GM19240 (cell line): ENCODE data around the gene PDE1A.

Source experiments
- DNase-seq: peaks from one replicate; pipeline ENCODE4 v3.0.0; 2011; ENCODE audit warnings: low spot score; ENCODE audit not compliant: insufficient read length

PDE1A gene

DNA sequence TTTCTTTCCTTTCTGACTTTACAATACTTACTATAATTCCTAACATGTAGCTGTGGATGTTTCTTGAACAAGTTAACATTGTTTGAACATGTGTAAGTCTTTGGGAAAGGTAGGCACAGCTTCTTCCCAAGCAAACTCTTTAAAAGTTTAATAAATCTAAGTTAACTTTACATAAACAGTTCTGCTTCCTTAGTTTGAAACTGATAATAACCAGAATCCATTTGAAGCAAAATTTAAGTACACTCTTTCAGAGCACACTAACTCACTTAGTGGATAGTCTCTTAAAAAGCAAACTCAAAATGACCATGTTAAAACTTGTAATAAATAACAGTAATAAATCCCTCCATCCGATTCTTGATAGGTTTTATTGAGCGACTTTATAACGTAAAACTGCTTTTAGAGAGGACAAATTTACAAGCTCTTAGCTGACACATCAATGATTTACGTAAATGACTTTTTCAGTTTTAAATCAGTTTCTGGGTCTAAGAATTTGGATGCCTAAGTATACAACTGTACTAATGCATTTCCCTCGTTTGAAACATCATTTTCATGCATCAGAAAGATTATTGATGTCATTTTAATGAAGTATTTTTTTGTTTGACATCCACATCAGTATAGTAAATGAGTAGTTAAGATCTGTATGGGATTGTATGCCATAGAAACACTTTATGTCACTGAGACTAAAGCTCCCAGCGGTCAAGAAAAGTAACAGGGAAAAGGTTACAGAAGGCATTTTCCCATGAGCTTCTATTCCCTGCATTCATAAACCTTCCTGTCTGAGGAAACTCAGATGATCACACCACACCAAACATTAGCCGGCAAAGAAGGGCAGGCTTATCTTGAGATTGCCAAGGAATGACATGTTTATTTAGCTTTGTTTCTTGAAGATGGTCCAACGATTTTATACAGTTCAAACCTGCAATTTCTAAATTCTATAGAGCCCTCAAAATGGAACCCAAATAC, 67.5 kb downstream of the PDE1A start:
- DNase-seq, result no peak

DNA sequence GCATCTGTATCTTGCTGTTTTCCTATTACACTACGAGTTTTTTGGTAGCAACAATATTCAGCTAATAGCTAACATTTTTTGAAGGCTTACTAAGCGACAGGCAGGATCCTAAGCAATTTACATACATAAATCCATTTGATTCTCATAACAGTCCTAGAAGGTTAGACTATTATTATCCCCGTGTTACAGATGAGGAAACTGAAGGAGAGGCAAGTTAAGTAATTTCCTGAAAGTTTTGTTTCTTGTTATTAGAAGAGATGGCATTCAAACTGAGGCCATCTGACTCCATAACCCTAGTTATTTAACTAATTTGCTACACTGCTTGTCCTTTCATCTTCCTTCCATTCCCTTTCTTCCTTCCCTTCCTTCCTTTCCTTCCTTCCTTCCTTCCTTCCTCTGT, 68.2 kb downstream of the PDE1A start:
- DNase-seq, result no peak

DNA sequence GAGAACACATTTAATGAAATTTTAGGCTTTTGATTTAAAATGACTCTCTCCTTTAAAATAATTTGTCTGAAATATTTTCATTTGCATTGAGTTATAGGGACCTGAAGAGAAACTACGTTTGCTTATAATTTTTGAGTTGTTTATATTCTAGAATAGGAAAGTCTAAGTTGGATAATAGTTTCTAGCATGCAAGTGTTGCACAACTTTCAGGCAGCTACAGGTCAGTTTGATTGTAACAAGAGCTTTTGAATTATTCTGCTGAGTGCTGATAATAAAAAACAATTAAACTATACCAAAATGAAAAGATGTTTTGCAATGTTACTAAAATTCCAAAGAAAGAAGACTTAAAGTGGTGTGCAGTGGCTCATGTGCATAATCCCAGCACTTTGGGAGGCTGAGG, 71.0 kb downstream of the PDE1A start:
- no peak for DNase-seq

DNA sequence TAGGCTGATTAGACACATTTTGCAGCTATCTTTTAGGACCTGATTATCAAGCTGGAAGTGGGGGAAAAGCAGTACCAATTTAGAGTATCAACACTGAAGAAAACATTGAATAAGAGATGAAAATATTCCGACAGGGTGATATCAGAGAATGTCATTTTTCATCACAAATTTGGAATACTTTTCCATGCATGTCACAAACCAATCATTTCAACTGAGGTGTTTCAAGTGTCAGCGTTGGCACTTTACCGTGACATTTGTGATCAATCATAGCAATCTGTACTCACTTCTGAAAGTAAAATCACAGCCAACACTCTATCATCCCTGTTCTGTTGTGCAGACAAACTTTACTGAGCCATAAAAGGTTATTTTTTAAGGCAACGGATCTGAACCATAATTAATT, 75.4 kb downstream of the PDE1A start:
- no peak for DNase-seq

DNA sequence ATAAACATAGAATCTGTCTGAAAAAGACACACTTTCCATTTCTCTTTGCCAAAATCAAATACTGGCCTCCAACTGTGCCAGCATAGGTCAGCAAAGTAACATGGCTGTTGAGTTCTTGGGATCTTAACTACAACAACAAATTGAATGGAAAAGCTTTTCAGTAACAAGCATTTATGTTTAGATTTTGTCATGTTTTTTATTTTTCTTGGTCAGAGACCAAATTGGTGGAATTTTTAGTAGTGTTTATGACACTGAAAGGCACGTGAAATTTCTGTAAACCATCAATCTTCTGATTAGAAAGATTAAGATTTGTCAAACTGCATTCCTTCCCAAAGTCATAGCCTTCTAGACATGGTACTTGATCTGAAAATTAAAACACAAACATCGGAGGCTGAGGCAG, 77.6 kb downstream of the PDE1A start:
- no peak for DNase-seq

DNA sequence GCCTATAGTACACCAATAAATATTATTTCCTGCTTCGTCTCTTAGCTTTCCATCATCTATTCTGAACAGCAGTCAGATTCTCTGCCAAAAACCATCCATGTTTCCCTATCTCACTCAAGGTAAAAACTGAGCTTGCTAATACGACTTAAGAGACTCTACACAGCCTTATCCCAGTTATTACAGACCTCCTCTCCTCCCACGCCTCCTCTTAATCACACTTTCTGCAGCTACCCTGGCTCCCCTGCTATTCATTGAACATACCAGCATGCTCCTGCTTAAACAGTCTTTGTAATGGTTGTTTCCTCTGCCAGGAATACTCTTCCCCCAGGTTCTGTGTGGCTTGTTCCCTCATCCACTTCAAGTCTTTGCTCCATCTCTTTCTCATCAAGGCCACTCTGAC, 81.5 kb downstream of the PDE1A start:
- no peak for DNase-seq

DNA sequence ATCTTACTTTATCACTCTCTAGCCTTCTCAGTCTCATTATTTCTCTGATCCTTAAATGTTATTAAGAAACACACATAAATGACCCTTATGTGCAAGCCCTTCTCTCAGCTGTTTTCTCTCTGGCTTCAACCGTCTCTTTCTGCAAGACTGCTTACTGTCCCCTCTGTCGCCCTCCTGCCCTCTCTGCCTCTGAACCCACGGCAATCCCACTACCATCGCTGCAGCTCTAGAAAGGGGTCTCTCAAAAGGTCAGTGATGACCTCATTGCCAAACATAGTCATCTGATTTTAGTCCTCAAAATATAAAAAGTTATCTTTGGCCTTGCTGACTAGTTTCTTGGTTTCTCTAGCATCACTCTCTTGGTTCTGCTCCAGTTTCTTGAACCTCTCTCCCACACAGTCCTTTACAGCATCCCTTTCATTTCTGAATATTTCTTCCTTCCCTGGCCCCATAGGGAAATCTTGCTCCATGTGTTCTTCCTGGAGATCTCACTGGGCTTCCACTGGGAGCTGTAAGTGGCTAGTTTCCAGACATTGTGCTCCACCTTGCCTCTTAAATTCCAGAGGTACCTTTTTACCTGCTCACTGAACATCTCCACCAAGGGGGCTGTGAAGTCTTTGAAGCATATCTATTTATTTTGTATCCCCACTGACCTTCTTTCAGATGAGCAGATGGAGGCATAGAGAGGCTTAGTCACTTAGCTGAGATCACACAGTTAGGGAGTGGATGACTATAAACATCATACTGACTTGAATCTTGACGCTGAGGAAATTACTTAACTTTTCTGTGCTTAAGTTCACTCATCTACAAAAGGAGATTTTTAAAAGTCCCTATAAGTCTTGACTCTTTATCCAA, 96.2 kb downstream of the PDE1A start:
- no peak for DNase-seq

DNA sequence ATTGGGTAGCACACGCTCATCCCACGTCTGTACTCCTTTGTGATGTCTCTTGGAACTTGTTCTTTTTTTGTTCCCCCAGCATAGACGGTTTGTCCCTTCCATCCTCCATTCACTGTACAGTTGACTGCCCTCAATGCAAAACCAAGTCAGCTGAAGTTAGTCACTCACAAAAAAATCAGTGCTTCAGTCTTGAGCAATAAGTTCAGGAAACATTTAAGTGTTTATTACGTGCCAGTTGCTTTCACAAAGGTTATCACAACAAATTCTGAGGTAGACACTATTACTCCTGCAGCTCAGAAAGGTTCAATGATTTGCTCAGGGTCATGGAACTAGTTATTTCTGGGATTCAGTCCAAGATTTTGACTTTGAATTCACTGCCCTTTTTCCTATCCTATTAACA, 102.2 kb downstream of the PDE1A start:
- DNase-seq, result no peak

DNA sequence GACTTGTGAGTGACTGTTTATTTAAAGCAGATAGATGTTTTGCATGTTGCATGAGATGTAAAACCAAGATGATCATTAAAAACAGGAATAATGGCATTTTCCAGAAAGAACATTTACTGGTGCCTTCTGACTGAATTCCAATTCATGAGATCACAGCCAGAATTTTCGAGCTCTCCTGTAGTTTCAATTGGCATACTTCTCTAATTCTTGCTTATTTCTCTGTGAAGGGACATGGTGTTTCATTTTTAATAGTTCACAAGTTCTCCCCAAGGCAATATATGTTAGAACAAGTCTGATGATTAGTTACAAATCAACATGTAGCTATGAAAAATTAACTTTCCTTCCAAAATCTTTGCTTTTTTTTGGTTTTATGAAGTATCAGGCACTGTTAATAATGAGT, 105.7 kb downstream of the PDE1A start:
- no peak for DNase-seq

DNA sequence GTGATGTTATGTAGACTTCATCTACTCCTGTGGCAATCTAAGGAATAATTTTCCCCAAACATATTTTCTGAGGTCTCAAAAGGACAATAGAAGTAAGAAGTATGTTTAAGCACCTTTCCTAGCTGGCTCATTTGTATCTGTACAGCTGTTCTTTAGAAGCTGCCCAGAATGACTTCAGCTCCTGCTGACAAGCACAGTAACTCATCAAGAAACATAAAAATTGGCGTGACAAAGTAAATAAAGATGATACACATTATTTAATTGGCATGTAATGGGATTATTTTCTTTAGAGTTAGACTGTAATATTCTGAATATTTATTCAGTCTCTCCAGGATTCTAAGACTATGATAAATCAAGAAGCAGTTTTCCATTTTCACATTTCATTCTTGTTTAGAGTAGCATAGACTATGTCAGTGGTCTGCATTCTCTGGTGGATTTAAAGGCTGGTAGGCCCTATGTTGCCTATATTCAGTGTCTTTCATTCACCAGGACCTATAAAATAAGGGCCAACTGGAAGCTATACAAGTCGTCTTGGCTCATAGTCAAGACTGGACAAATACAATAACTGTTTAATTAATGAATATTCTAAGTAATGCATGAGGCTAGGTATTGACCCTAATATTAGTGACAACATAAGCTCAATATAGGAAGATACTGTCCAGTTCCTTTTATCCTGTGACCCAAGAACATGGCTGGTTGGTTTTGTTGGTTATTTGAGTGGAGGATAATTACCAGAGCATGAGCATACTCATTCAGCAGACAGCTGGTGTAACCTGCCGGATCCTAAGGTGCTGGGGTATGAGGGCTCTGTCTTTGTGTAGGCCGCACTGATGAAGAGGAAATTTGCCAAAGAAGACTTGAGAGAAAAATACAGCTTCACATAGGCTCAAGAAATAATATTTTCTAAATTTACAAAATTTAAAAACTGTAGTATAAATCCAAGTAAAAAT, 107.0 kb downstream of the PDE1A start:
- no peak for DNase-seq

DNA sequence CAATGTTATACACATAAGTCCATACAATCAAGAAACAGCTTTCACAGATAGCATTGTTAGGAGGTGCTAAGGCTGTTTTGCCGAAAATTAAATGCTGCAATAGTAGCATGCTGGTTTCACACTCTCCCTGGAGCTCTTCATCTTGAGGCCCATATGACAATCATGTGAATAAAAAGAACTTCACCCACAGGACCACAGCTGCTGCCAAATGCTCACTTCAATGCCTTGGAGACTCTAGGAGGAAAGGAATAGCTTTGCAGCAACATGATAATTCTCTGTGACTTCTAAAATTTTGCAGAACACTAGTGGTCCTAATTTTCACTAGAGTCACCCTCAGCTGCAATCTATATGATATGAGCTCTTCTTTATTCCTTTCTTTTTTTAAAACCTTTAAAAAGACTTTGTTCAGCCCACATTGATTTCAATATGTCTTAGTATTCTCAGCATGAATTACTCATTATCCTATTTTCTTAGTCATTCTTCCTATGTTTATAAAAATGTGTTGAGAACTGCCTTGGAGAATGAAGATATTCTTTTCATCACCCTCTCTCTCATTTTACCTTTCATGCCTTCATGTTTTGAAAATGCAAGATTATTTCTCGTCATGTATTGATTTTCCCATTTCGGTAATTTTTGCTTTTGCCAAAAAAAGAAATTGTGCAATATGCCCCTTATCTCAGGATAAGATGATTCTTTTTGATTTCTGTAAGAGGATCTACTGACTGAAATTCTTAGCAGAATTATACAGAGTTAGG, 108.2 kb downstream of the PDE1A start:
- DNase-seq, result no peak

DNA sequence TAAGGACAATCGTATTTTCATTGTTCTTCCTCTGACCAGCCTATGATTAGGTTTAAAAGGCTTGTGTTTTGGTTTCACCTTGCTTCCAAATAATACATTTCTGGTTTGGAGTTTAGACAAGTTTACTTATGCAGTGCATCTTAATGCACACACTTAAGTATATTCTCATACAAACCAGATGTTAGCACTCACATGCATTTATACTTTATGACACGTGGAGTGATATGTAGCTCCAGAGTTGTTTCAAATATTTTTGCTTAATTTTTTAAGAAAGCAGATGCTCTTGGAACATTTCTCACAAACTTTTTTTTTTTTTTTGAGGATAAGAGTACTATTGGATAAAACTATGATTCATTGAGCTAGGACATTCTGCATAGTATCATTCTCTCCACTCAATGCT, 109.9 kb downstream of the PDE1A start:
- no peak for DNase-seq

DNA sequence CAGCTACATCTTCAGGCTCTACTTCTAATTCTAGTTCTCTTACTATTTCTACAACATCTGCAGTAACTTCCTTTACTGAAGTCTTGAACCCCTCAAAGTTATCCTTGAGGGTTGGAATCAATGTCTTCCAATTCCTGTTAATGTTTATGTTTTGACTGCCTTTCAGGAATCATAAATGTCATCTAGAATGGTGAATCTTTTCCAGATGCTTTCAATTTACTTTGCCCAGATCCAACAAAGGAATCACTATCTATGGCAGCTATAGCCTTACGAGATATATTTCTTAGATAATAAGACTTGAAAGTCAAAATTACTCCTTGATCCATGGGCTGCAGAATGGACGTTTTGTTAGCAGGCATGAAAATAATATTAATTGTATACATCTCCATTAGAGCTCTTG, 123.9 kb downstream of the PDE1A start:
- DNase-seq, result no peak

DNA sequence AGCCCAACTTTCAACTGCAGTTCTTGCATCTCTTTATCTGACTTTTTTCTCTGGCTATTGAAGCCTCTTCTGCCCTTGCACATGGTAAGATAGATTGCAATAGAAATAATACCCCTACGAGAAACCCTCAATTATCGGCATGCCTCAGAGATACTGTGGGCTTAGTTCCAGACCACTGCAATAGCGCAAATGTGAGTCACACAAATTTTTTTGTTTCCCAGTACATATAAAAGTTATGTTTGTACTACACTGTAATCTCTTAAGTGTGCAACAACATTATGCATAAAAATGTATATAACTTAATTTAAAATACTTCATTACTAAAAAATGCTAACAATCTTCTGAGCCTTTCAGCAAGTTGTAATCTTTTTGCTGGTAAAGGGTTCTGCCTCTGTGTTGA, 124.7 kb downstream of the PDE1A start:
- DNase-seq, result no peak

DNA sequence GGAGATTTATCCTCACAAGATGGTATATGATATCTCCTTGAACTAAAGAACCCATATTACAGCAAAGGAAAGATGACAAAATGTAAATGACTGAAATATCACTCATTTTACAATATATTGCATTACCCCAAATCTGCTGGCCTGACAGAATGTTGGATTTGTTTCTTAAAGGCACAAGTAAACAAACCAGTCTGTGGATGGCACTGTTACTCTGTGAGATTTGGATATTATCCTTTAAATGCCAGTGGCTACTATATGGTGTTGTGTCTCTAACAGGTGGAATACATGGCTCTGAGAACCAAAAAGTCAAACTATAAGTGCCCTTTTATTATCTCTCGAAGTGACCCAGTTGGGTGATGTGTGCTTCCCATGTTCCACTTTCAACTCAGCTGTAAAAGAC, 125.7 kb downstream of the PDE1A start:
- no peak for DNase-seq

DNA sequence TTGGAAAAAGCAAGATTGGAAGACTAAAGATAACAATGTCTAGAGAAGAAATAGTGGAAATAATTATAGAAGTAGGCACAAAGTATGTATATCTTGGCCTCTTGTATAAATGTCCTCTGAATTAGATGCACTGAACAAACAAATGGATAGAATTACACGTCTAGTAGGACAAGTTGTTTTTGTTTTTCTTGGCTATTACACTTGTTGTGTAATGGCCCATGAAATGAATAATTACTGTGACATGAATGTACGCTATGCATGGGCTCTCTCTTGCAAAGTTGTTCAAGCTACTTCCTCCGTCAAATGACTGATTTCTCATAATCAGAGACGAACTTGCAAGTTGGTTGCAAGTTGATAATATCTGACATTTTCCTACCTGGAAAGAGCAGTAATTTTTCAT, 126.2 kb downstream of the PDE1A start:
- DNase-seq, result no peak

DNA sequence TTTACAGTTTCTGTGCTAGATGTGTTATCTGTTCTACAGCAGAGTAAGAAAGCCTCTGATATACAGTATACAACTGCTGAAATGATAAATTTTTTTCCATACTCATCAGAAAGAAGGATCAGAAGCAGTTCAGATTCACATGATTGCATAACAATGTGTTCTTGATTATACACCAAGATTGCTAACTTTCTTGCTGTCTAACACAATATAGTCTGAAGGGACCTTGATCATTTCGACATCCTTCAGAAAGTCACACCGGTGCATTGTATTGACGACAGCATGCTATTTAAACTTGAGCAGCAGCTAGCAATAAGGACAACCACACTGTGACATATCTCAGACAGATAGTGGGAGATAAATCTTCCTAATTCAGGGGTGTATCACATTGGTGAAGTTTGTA, 127.2 kb downstream of the PDE1A start:
- DNase-seq, result no peak

DNA sequence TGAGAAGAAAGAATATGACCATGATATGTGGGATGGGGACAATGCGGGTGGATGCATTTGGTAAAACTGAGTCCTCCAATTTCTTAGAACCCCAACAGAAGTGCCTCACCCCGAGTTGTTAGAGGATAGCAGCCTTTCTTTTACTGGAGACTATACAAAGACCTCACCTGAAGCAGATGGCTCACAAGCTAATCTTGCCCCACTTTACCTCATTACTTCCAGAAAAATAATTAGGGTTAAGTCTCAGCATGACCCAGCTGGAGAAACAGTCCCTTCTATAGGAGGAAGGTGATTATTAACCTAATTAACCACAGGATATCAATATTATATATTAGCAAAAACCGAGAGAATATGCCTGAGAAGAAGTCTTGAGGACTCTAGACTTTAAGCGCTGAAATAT, 128.4 kb downstream of the PDE1A start:
- no peak for DNase-seq

DNA sequence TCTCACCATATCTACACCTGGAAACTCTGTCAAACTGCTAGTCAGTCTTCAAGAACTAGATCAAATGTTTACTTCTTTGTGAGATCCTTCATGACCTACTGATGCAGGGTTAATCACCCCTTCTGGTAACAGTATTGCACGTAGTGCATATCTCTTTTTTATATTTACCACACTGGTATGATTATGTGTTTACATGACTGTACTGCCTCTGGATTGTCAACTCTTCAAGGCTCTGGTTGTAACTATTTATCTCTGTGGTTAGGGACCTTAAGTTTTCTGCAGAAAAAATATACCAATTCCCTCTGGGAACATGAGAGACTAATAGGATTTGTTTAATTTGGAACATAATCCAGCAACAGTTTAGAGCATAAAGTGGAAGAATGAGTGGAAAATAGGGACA, 135.5 kb downstream of the PDE1A start:
- no peak for DNase-seq

DNA sequence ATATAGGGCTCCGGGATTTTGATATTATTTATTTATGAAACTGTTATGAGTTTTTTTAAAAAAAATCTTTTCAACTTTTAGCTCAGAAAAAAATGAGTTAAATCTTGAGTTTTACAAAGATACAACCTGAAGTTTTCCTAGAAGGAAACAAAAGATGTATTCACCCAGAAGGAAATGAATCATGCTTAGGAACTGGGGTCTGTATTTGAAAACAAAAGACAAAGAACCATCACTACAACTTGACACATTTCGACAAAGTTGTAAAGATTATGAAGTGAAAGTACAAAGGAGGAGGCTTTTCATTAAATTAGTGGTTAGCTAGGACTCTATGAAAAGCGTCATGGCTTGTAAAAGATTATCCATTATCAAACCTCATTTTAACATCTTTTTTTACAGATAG, 143.3 kb downstream of the PDE1A start:
- no peak for DNase-seq

DNA sequence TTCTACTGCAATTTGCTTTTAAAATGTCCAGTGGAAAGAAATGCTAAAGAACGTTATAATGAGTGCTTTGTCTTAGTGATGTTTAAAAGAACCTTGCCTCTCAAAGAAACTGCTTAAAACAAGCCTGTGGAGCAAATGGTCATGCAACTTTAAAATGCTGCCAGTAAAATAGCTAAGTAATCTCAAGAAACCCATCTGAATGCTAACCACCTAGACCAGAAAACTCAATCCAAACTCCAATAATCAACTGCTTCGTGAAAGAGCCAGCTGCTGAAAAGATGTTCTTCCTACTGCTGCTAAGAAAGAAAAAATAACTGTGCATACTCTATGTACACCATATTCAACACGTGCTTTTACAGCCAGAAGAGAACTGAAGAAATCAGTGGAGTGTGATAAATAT, 145.6 kb downstream of the PDE1A start:
- no peak for DNase-seq
